ENCODE measurements around the gene HPSE2.

GRCh38 chr10:98444314-98445006 is 791.2 kb downstream of the HPSE2 start:
- TF ChIP-seq, protein P1, sequence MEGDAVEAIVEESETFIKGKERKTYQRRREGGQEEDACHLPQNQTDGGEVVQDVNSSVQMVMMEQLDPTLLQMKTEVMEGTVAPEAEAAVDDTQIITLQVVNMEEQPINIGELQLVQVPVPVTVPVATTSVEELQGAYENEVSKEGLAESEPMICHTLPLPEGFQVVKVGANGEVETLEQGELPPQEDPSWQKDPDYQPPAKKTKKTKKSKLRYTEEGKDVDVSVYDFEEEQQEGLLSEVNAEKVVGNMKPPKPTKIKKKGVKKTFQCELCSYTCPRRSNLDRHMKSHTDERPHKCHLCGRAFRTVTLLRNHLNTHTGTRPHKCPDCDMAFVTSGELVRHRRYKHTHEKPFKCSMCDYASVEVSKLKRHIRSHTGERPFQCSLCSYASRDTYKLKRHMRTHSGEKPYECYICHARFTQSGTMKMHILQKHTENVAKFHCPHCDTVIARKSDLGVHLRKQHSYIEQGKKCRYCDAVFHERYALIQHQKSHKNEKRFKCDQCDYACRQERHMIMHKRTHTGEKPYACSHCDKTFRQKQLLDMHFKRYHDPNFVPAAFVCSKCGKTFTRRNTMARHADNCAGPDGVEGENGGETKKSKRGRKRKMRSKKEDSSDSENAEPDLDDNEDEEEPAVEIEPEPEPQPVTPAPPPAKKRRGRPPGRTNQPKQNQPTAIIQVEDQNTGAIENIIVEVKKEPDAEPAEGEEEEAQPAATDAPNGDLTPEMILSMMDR (IDR thresholded peaks at IDR 0.05; ENCODE audit: low read depth, low read length, missing input control) = no peak
- TF ChIP-seq, protein P2, sequence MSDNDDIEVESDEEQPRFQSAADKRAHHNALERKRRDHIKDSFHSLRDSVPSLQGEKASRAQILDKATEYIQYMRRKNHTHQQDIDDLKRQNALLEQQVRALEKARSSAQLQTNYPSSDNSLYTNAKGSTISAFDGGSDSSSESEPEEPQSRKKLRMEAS (IDR thresholded peaks at IDR 0.05) = no peak
- TF ChIP-seq YY1 (IDR thresholded peaks at IDR 0.05) (no peak), JUND (IDR thresholded peaks at IDR 0.05) (no peak)
- TF ChIP-seq, protein P3, sequence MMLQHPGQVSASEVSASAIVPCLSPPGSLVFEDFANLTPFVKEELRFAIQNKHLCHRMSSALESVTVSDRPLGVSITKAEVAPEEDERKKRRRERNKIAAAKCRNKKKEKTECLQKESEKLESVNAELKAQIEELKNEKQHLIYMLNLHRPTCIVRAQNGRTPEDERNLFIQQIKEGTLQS (IDR thresholded peaks at IDR 0.05) = no peak
- TF ChIP-seq, protein P4, sequence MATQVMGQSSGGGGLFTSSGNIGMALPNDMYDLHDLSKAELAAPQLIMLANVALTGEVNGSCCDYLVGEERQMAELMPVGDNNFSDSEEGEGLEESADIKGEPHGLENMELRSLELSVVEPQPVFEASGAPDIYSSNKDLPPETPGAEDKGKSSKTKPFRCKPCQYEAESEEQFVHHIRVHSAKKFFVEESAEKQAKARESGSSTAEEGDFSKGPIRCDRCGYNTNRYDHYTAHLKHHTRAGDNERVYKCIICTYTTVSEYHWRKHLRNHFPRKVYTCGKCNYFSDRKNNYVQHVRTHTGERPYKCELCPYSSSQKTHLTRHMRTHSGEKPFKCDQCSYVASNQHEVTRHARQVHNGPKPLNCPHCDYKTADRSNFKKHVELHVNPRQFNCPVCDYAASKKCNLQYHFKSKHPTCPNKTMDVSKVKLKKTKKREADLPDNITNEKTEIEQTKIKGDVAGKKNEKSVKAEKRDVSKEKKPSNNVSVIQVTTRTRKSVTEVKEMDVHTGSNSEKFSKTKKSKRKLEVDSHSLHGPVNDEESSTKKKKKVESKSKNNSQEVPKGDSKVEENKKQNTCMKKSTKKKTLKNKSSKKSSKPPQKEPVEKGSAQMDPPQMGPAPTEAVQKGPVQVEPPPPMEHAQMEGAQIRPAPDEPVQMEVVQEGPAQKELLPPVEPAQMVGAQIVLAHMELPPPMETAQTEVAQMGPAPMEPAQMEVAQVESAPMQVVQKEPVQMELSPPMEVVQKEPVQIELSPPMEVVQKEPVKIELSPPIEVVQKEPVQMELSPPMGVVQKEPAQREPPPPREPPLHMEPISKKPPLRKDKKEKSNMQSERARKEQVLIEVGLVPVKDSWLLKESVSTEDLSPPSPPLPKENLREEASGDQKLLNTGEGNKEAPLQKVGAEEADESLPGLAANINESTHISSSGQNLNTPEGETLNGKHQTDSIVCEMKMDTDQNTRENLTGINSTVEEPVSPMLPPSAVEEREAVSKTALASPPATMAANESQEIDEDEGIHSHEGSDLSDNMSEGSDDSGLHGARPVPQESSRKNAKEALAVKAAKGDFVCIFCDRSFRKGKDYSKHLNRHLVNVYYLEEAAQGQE (IDR thresholded peaks at IDR 0.05) = no peak
